ENCODE data around the gene LIF.

LIF gene

DNA sequence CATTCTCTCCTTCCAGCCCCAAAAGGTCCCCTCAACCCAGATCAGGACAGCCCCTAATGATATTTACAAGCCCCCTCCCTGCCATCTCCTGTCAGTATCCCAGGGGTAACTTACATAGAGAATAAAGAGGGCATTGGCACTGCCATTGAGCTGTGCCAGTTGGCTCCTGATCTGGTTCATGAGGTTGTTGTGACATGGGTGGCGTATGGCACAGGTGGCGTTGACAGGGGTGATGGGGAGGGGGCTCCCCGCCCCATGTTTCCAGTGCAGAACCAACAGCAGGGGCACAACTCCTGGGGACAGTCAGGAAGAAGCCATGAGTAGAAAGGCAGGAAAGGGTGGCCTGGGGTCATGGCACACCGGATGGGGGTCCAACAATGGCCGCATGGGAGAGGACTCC is 1.9 kb downstream of the LIF start:
- TF ChIP-seq, protein P1, sequence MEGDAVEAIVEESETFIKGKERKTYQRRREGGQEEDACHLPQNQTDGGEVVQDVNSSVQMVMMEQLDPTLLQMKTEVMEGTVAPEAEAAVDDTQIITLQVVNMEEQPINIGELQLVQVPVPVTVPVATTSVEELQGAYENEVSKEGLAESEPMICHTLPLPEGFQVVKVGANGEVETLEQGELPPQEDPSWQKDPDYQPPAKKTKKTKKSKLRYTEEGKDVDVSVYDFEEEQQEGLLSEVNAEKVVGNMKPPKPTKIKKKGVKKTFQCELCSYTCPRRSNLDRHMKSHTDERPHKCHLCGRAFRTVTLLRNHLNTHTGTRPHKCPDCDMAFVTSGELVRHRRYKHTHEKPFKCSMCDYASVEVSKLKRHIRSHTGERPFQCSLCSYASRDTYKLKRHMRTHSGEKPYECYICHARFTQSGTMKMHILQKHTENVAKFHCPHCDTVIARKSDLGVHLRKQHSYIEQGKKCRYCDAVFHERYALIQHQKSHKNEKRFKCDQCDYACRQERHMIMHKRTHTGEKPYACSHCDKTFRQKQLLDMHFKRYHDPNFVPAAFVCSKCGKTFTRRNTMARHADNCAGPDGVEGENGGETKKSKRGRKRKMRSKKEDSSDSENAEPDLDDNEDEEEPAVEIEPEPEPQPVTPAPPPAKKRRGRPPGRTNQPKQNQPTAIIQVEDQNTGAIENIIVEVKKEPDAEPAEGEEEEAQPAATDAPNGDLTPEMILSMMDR (IDR thresholded peaks at IDR 0.05; ENCODE audit: insufficient read depth, low read length), result no peak
- TF ChIP-seq, protein P2, sequence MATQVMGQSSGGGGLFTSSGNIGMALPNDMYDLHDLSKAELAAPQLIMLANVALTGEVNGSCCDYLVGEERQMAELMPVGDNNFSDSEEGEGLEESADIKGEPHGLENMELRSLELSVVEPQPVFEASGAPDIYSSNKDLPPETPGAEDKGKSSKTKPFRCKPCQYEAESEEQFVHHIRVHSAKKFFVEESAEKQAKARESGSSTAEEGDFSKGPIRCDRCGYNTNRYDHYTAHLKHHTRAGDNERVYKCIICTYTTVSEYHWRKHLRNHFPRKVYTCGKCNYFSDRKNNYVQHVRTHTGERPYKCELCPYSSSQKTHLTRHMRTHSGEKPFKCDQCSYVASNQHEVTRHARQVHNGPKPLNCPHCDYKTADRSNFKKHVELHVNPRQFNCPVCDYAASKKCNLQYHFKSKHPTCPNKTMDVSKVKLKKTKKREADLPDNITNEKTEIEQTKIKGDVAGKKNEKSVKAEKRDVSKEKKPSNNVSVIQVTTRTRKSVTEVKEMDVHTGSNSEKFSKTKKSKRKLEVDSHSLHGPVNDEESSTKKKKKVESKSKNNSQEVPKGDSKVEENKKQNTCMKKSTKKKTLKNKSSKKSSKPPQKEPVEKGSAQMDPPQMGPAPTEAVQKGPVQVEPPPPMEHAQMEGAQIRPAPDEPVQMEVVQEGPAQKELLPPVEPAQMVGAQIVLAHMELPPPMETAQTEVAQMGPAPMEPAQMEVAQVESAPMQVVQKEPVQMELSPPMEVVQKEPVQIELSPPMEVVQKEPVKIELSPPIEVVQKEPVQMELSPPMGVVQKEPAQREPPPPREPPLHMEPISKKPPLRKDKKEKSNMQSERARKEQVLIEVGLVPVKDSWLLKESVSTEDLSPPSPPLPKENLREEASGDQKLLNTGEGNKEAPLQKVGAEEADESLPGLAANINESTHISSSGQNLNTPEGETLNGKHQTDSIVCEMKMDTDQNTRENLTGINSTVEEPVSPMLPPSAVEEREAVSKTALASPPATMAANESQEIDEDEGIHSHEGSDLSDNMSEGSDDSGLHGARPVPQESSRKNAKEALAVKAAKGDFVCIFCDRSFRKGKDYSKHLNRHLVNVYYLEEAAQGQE (IDR thresholded peaks at IDR 0.05; ENCODE audit: insufficient replicate concordance, low read depth), result no peak
- TF ChIP-seq POLR2AphosphoS5 (IDR thresholded peaks at IDR 0.05; ENCODE audit: low read depth) (no peak), GABPA (IDR thresholded peaks at IDR 0.05; ENCODE audit: low read depth) (no peak), SPI1 (IDR thresholded peaks at IDR 0.05; ENCODE audit: borderline replicate concordance, low read depth) (no peak)
- Histone ChIP-seq H3K27ac (replicated peaks) (no peak overlapping the region), H3K27me3 (ENCODE audit: insufficient read depth, poor library complexity, severe bottlenecking) (peaks cover 29% of the 10 kb centered on the region), H3K4me3 (replicated peaks; ENCODE audit: insufficient read depth, low read length) (no peak overlapping the region)
- no peak for DNase-seq (ENCODE audit: low read depth in 1 of 2, low spot score in 1 of 2)

DNA sequence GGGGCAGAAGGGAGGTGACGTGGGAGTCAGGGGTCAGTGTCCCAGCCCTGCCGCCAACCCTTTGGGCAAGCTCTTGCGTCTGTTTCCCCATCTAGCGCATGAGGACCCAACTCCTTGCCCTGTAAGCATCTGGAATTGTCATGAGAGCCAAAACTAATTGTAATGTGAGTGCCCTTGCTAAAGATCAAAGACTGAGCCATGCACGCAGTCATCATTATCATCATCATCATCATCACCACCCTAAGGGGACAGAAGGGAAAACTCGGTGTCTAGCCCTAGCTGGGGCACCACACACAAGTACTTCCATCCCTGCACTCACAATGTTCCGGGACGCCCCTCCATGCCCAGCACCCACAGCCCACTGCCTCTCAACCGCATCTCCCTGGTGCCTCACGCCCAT is 2.5 kb downstream of the LIF start:
- H3K27me3 ChIP-seq (ENCODE audit: insufficient read depth, poor library complexity, severe bottlenecking), result peaks cover 29% of the 10 kb centered on the region
- no peak for DNase-seq (ENCODE audit: low read depth in 1 of 2, low spot score in 1 of 2)
- no peak overlapping the region for H3K4me3 ChIP-seq (replicated peaks; ENCODE audit: insufficient read depth, low read length)
- no peak overlapping the region for H3K27ac ChIP-seq (replicated peaks)
- TF ChIP-seq, protein P2 (IDR thresholded peaks at IDR 0.05; ENCODE audit: insufficient replicate concordance, low read depth), result no peak
- TF ChIP-seq GABPA (IDR thresholded peaks at IDR 0.05; ENCODE audit: low read depth) (no peak), SPI1 (IDR thresholded peaks at IDR 0.05; ENCODE audit: borderline replicate concordance, low read depth) (no peak), POLR2AphosphoS5 (IDR thresholded peaks at IDR 0.05; ENCODE audit: low read depth) (no peak)
- TF ChIP-seq, protein P1 (IDR thresholded peaks at IDR 0.05; ENCODE audit: insufficient read depth, low read length), result no peak

DNA sequence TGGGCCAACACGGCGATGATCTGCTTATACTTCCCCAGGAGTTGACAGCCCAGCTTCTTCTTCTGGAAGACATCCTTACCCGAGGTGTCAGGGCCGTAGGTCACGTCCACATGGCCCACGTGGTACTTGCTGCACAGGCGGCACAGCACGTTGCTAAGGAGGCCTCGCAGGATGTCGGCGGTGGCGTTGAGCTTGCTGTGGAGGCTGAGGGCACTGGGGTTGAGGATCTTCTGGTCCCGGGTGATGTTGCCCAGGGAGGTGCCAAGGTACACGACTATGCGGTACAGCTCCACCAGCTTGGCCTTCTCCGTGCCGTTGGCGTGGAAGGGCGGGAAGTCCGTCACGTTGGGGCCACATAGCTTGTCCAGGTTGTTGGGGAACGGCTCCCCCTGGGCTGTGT is 2.9 kb downstream of the LIF start:
- no peak overlapping the region for H3K27ac ChIP-seq (replicated peaks)
- no peak for DNase-seq (ENCODE audit: low read depth in 1 of 2, low spot score in 1 of 2)
- H3K27me3 ChIP-seq (ENCODE audit: insufficient read depth, poor library complexity, severe bottlenecking), result peaks cover 29% of the 10 kb centered on the region
- no peak overlapping the region for H3K4me3 ChIP-seq (replicated peaks; ENCODE audit: insufficient read depth, low read length)
- TF ChIP-seq, protein P1 (IDR thresholded peaks at IDR 0.05; ENCODE audit: insufficient read depth, low read length), result no peak
- TF ChIP-seq POLR2AphosphoS5 (IDR thresholded peaks at IDR 0.05; ENCODE audit: low read depth), result no peak
- TF ChIP-seq, protein P2 (IDR thresholded peaks at IDR 0.05; ENCODE audit: insufficient replicate concordance, low read depth), result no peak
- TF ChIP-seq SPI1 (IDR thresholded peaks at IDR 0.05; ENCODE audit: borderline replicate concordance, low read depth), result no peak
- no peak for TF ChIP-seq GABPA (IDR thresholded peaks at IDR 0.05; ENCODE audit: low read depth)
